K562 (cell line): ENCODE measurements around the gene CHCHD4. TPM values are rescaled to one million over a fixed set of nuclear protein-coding genes. Genes with fewer than 3 reads are reported as not detected.

Source experiments
- ATAC-seq: fragments of 200-7000 bp; cut with Tn5 transposase; 3 replicates; pipeline ENCODE4 v1.9.1; 2020; ENCODE audit warnings: moderate library complexity
- BruUV-seq: library from RNA; stranded (reverse); fragments of 400-500 nt; replicated peaks from 2 replicates; lab custom pipeline; 2021; lab: Mats Ljungman, UMichigan
- CTCF ChIA-PET: fragments of 300-600 bp; formaldehyde crosslinking; extraction: SDS; loops from one replicate; lab custom pipeline; 2021; ENCODE audit warnings: low intra/inter-chr PET ratio; lab: Yijun Ruan, JAX
- POLR2A ChIA-PET: fragments of 300-600, 350-650 bp; sonication (Branson Sonifier 250); formaldehyde crosslinking; extraction: SDS; loops from one replicate; lab custom pipeline; 2021; ENCODE audit warnings: antibody characterized with exemption, inconsistent platforms; lab: Yijun Ruan, JAX
- DNase-seq, 4 experiments: peaks; one replicate each; pipeline versions ENCODE4 v3.0.0 to v3.0.0-alpha.2; 2011 to 2018; ENCODE audit warnings: low spot score in 3 of 4, mixed read lengths in 3 of 4; ENCODE audit errors: extremely low read depth in 1 of 4
- FAIRE-seq: peaks from 2 replicates; lab custom pipeline; 2011; peaks lifted over from hg19 to GRCh38; lab: Jason Lieb, UNC
- H2AFZ ChIP-seq: 2 replicates; pipeline ENCODE4 v1.6.0; 2011; ENCODE audit warnings: low read depth, low read length, control low read depth, inconsistent platforms
- H3K27ac ChIP-seq: fragments of 200-600 bp; 3 replicates; pipeline ENCODE4 v1.8.0; 2011; ENCODE audit warnings: low read depth, mild to moderate bottlenecking, control low read depth, inconsistent platforms, low read length, moderate library complexity, mixed read lengths; ENCODE audit errors: extremely low read depth
- H3K27me3 ChIP-seq, 2 experiments: fragments of 300-600 bp in 1 of 2; 2 replicates in 1 of 2; 3 replicates in 1 of 2; pipeline versions ENCODE4 v1.6.0 to v1.8.0; 2011; ENCODE audit warnings: inconsistent platforms in 2 of 2, low read length in 2 of 2, mild to moderate bottlenecking in 1 of 2, mixed read lengths in 1 of 2, moderate library complexity in 1 of 2; ENCODE audit not compliant: control insufficient read depth in 2 of 2, insufficient read depth in 2 of 2
- H3K36me3 ChIP-seq: fragments of 300-600 bp; 3 replicates; pipeline ENCODE4 v1.8.0; 2011; ENCODE audit warnings: mild to moderate bottlenecking, low read length, inconsistent platforms; ENCODE audit not compliant: control insufficient read depth, insufficient read depth
- H3K4me1 ChIP-seq, 2 experiments: fragments of 200-600 bp in 1 of 2; replicated peaks in 1 of 2; 2 replicates in 1 of 2; 3 replicates in 1 of 2; pipeline versions ENCODE4 v1.5.1 to v1.8.0; 2011; ENCODE audit warnings: inconsistent platforms in 2 of 2, low read length in 2 of 2, mild to moderate bottlenecking in 1 of 2, mixed read lengths in 1 of 2, moderate library complexity in 1 of 2; ENCODE audit not compliant: control insufficient read depth in 2 of 2, insufficient read depth in 2 of 2
- H3K4me2 ChIP-seq: 2 replicates; pipeline ENCODE4 v1.6.1; 2011; ENCODE audit warnings: low read length, control low read depth, inconsistent platforms, mixed read lengths; ENCODE audit not compliant: insufficient read depth
- H3K4me3 ChIP-seq: fragments of 200-600 bp; sonication (generic), shearing (Covaris generic); 2 replicates; pipeline ENCODE4 v1.5.1; 2016; ENCODE audit warnings: control low read depth, inconsistent platforms
- H3K79me2 ChIP-seq: fragments of 200-600 bp; 3 replicates; pipeline ENCODE4 v1.8.0; 2011; ENCODE audit warnings: low read length, inconsistent platforms; ENCODE audit not compliant: control insufficient read depth, insufficient read depth
- H3K9ac ChIP-seq, 2 experiments: 2 replicates each; pipeline versions ENCODE4 v1.6.0 to v1.6.1; 2011; ENCODE audit warnings: low read depth in 2 of 2, low read length in 2 of 2, control low read depth in 1 of 2, inconsistent platforms in 1 of 2, mild to moderate bottlenecking in 1 of 2, mixed read lengths in 1 of 2; ENCODE audit not compliant: insufficient read depth in 1 of 2
- H3K9me1 ChIP-seq: one replicate; pipeline ENCODE4 v1.6.0; 2011; ENCODE audit warnings: inconsistent platforms, mild to moderate bottlenecking, low read length, moderate library complexity; ENCODE audit not compliant: control insufficient read depth, insufficient read depth
- H3K9me3 ChIP-seq: replicated peaks from 2 replicates; pipeline ENCODE4 v1.5.1; 2011; ENCODE audit warnings: low read depth, low read length, inconsistent platforms; ENCODE audit not compliant: control insufficient read depth, insufficient read depth
- H4K20me1 ChIP-seq: replicated peaks from 2 replicates; pipeline ENCODE4 v1.6.1; 2011; ENCODE audit warnings: low read length, inconsistent platforms, mixed read lengths; ENCODE audit not compliant: control insufficient read depth, insufficient read depth
- CXXC5 ChIP-seq: fragments of 250-450 bp; sonication (Bioruptor Pico); IDR thresholded peaks from 2 replicates; pipeline ENCODE4 v1.8.0; 2022; ENCODE audit warnings: inconsistent platforms, mild to moderate bottlenecking, moderate library complexity
- KDM5B ChIP-seq: fragments of 200-600 bp; sonication (generic); IDR thresholded peaks from 2 replicates; pipeline ENCODE4 v1.6.1; 2012; ENCODE audit warnings: low read depth, mild to moderate bottlenecking, moderate library complexity, low read length, control low read depth, inconsistent platforms; ENCODE audit not compliant: insufficient replicate concordance
- POLR2A ChIP-seq: fragments of 450-650 bp; conservative IDR thresholded peaks from 2 replicates; pipeline ENCODE4 v1.6.1; 2016
- ZKSCAN3 ChIP-seq: fragments of 250-450 bp; sonication (Bioruptor Pico); IDR thresholded peaks from 2 replicates; pipeline ENCODE4 v1.4.0; 2020
- ZNF830 ChIP-seq: fragments of 250-450 bp; sonication (Bioruptor Pico); IDR thresholded peaks from 2 replicates; pipeline ENCODE4 v1.5.0; 2021; ENCODE audit warnings: mild to moderate bottlenecking
- WGBS: fragments of 100-300 bp; shearing (Covaris generic); methylation state at CpG from one replicate; pipeline ENCODE4 v1.1.6; 2016; ENCODE audit warnings: low coverage, mixed read lengths; ENCODE audit not compliant: insufficient coverage; ENCODE audit errors: missing lambda C conversion rate; 5-methylcytosine and 5-hydroxymethylcytosine counted together
- in situ Hi-C: fragments of 300-500 bp; cut with MboI; formaldehyde crosslinking; loops from 4 replicates; pipeline ENCODE4 v1.15.0; 2018; ENCODE audit warnings: inconsistent platforms, mixed read lengths
- intact Hi-C: fragments of 100-400 bp; cut with micrococcal nuclease; formaldehyde crosslinking; loops from 2 replicates; pipeline ENCODE4 v1.14.2; 2022
- polyA plus RNA-seq, 8 experiments: library from polyadenylated mRNA; depleted of rRNA in 4 of 8; stranded (reverse) in 5 of 8; unstranded in 3 of 8; fragments of >200 nt; fragmentation: Nextera tagmentation in 2 of 8; fragmentation: Illumina TruSeq in 1 of 8; extraction: Ambion mirVana in 2 of 8; extraction: Trizol in 1 of 8; gene quantifications; 2 replicates each; pipeline versions ENCODE4 v1.2.1 to v1.2.3, GENCODE V29; 2011 to 2014; ENCODE audit warnings: inconsistent platforms in 1 of 8, missing spikeins in 1 of 8
- total RNA-seq, 7 experiments: library from RNA; depleted of rRNA in 6 of 7; stranded (reverse); fragments of >200 nt in 6 of 7; fragmentation: Illumina TruSeq in 2 of 7; extraction: Trizol in 2 of 7; gene quantifications; 2 replicates each; pipeline versions ENCODE4 v1.2.1 to v1.2.3, GENCODE V29; 2011 to 2021; ENCODE audit warnings: low replicate concordance in 1 of 7
- TF ChIP-seq, protein P1 (sequence below): fragments of 450-650 bp; IDR thresholded peaks from one replicate; pipeline ENCODE4 v1.6.1; 2018; ENCODE audit warnings: mild to moderate bottlenecking, moderate library complexity; ENCODE audit not compliant: partially characterized antibody

CHCHD4 gene
- total and polyA plus RNA-seq, 9 of the 15 experiments (the other 6 are each of a cell fraction or from before 2014, with no cell fraction given) = 55.4 to 225 (median 77.2) TPM

DNA sequence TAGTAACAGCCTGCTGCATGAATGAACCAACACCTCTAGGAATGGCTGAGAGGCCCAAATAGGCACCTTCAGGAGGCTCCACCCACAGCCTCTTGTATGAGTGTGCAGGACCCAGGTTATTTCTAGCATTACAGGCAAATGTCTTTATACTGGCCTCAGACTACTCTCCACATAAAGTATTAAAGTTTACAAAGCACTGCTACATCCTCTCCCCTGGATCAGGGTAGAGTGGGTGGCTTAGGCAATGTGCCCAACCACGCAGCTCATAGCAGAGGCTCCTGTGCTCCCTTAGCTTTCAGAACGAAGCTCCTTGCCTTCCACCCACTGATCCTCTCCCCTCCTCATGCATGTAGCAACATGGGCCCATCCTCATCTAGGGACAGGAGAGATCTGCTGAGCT lies 16.5 kb upstream of the CHCHD4 start:
- DNase-seq (no peak), ATAC-seq (no peak), FAIRE-seq (no peak)
- H3K4me3 ChIP-seq = no peak overlapping the region
- intact Hi-C loops = no loop called here
- H3K9me3 ChIP-seq = no peaks in the 10 kb centered on the region
- ChIA-PET CTCF (no interaction called here), POLR2A (interaction anchor here (0.6 to 1.6 kb wide), 4 partner anchors 8 to 36 kb away, joined by 3 to 6 read pairs (median 5); no protein-coding TSS in a partner anchor)
- H3K4me2 ChIP-seq = no peak overlapping the region
- H3K9me1 ChIP-seq = no peaks in the 10 kb centered on the region
- peaks cover 64% of the 10 kb centered on the region; the same call in 2 of the 3 replicates for H3K36me3 ChIP-seq
- H2AFZ ChIP-seq = no peak overlapping the region
- no TSS peak for BruUV-seq
- H4K20me1 ChIP-seq = no peaks in the 10 kb centered on the region
- no peaks in the 10 kb centered on the region for H3K27me3 ChIP-seq
- no peaks in the 10 kb centered on the region for H3K79me2 ChIP-seq
- no peak overlapping the region for H3K27ac ChIP-seq
- in situ Hi-C loops = no loop called here
- WGBS = 60% methylated on average over 2 of the region's 2 CpGs
- H3K4me1 ChIP-seq = peaks cover 13 to 14% of the 10 kb centered on the region in 2 experiments
- TF ChIP-seq KDM5B (no peak), POLR2A (0 out of 2 replicates have a peak, but pooled peaks have one; percentile 21)
- H3K9ac ChIP-seq = no peak overlapping the region; a peak in 1 of 4 replicates

DNA sequence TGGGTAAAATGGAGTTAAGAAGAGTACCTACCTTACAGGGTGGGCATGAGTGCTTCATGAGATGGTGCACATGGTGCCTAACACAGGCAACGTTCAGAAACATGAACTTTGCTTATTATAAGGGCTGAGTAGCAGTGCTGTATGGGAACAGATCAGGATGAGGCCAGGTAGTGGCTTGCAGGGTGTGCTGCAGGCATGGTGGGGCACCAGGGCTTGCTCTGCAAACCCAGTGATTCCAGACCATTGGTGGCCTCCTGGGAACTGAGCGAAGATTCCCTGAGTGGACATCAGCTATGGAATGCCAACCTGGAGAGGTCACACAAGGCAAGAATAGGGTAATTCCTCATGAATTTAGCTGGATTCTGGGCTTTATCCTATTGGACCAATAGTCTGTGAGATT lies 16.0 kb upstream of the CHCHD4 start:
- in situ Hi-C loops (no loop called here), intact Hi-C loops (no loop called here)
- H3K9ac ChIP-seq = no peak overlapping the region
- no peak overlapping the region for H3K4me3 ChIP-seq
- H3K36me3 ChIP-seq = peaks cover 64% of the 10 kb centered on the region; the same call in 2 of the 3 replicates
- no TSS peak for BruUV-seq
- no peaks in the 10 kb centered on the region for H4K20me1 ChIP-seq
- no peak overlapping the region for H3K27ac ChIP-seq
- CTCF ChIA-PET = no interaction called here
- ATAC-seq (no peak), DNase-seq (no peak), FAIRE-seq (no peak)
- H2AFZ ChIP-seq = no peak overlapping the region
- TF ChIP-seq CXXC5 = no peak
- TF ChIP-seq ZNF830 (CRISPR knock-in tag) = no peak
- no peak for TF ChIP-seq ZKSCAN3 (CRISPR knock-in tag)
- TF ChIP-seq, protein P1, sequence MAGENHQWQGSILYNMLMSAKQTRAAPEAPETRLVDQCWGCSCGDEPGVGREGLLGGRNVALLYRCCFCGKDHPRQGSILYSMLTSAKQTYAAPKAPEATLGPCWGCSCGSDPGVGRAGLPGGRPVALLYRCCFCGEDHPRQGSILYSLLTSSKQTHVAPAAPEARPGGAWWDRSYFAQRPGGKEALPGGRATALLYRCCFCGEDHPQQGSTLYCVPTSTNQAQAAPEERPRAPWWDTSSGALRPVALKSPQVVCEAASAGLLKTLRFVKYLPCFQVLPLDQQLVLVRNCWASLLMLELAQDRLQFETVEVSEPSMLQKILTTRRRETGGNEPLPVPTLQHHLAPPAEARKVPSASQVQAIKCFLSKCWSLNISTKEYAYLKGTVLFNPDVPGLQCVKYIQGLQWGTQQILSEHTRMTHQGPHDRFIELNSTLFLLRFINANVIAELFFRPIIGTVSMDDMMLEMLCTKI = no peak
- H3K79me2 ChIP-seq = no peaks in the 10 kb centered on the region
- H3K4me1 ChIP-seq = peaks cover 13% of the 10 kb centered on the region in 2 experiments
- WGBS = 61% methylated on average over 2 of the region's 2 CpGs
- H3K9me3 ChIP-seq = no peaks in the 10 kb centered on the region
- no peak overlapping the region for H3K4me2 ChIP-seq
- H3K9me1 ChIP-seq = no peaks in the 10 kb centered on the region
- no peaks in the 10 kb centered on the region for H3K27me3 ChIP-seq
- POLR2A ChIA-PET = interaction anchor here (0.6 to 4.2 kb wide), 3 partner anchors 10 to 36 kb away, joined by 3 to 24 read pairs (median 6); partner anchors contain the start of genes CHCHD4 and TMEM43
